Panc1 (cell line): ENCODE data around the gene WDR20. TPM values are rescaled to one million over a fixed set of nuclear protein-coding genes. Genes with fewer than 3 reads are reported as not detected.

Experiments
- ATAC-seq: fragments of 200-7000 bp; cut with Tn5 transposase; 2 replicates; pipeline ENCODE4 v1.9.1; 2020; ENCODE audit warnings: mild to moderate bottlenecking, moderate library complexity
- BruUV-seq: library from RNA; stranded (reverse); fragments of 400-500 nt; replicated peaks from 2 replicates; lab custom pipeline; 2021; lab: Mats Ljungman, UMichigan
- CTCF ChIA-PET: fragments of 300-600 bp; sonication (Branson Sonifier 250); formaldehyde crosslinking; loops from one replicate; lab custom pipeline; 2022; ENCODE audit warnings: antibody characterized with exemption; lab: Charles Lee
- POLR2A ChIA-PET: fragments of 300-600 bp; sonication (Branson Sonifier 250); formaldehyde crosslinking; loops from one replicate; lab custom pipeline; 2022; ENCODE audit warnings: antibody characterized with exemption; lab: Charles Lee
- DNase-seq: peaks from one replicate; pipeline ENCODE4 v3.0.0-alpha.2; 2010; ENCODE audit warnings: low read depth, low spot score
- H3K27ac ChIP-seq: 2 replicates; pipeline ENCODE4 v1.5.1; 2011; ENCODE audit warnings: mild to moderate bottlenecking, low read length, inconsistent platforms
- H3K27me3 ChIP-seq: fragments of 200-500 bp; sonication (Bioruptor generic); 2 replicates; pipeline ENCODE4 v1.6.0; 2014; ENCODE audit warnings: low read length, inconsistent platforms; ENCODE audit not compliant: control insufficient read depth, insufficient read depth
- H3K36me3 ChIP-seq: fragments of 200-500 bp; sonication (Bioruptor generic); 2 replicates; pipeline ENCODE4 v1.5.1; 2014; ENCODE audit warnings: inconsistent platforms, mild to moderate bottlenecking, low read length, moderate library complexity; ENCODE audit not compliant: control insufficient read depth, insufficient read depth
- H3K4me1 ChIP-seq: 2 replicates; pipeline ENCODE4 v1.5.1; 2011; ENCODE audit warnings: inconsistent platforms, mild to moderate bottlenecking, low read length, moderate library complexity; ENCODE audit not compliant: control insufficient read depth, insufficient read depth
- H3K4me3 ChIP-seq, 2 experiments: 2 replicates each; pipeline ENCODE4 v1.5.1; 2011 to 2012; ENCODE audit warnings: low read depth in 2 of 2, low read length in 2 of 2, mild to moderate bottlenecking in 2 of 2, inconsistent platforms in 1 of 2, moderate library complexity in 1 of 2
- H3K9me3 ChIP-seq: fragments of 200-500 bp; sonication (Bioruptor generic); 2 replicates; pipeline ENCODE4 v1.5.1; 2014; ENCODE audit warnings: low read depth, mild to moderate bottlenecking, inconsistent platforms, low read length, moderate library complexity; ENCODE audit not compliant: control insufficient read depth, insufficient read depth
- CTCF ChIP-seq: fragments of 450-650 bp; IDR thresholded peaks from 2 replicates; pipeline ENCODE4 v1.5.1; 2017; ENCODE audit warnings: mild to moderate bottlenecking
- POLR2AphosphoS5 ChIP-seq: IDR thresholded peaks from 2 replicates; pipeline ENCODE4 v1.6.1; 2012; ENCODE audit warnings: mild to moderate bottlenecking, low read depth, low read length, moderate library complexity
- REST ChIP-seq, 2 experiments: IDR thresholded peaks; 2 replicates each; pipeline ENCODE4 v1.6.1; 2011 to 2012; ENCODE audit warnings: low read depth in 2 of 2, control low read depth in 1 of 2, low read length in 1 of 2, mild to moderate bottlenecking in 1 of 2, moderate library complexity in 1 of 2; ENCODE audit not compliant: insufficient read depth in 1 of 2
- SIN3A ChIP-seq: IDR thresholded peaks from 2 replicates; pipeline ENCODE4 v1.6.1; 2012; ENCODE audit warnings: low read depth, mild to moderate bottlenecking, low read length, moderate library complexity, borderline replicate concordance; ENCODE audit not compliant: insufficient read depth
- TCF7L2 ChIP-seq: IDR thresholded peaks from 2 replicates; pipeline ENCODE4 v1.6.1; 2011; ENCODE audit warnings: mild to moderate bottlenecking, low read depth, low read length, inconsistent platforms
- in situ Hi-C: cut with HindIII; loops from 2 replicates; pipeline ENCODE4 v1.10.0; 2016; ENCODE audit warnings: low sequenced_read_pairs, low pct_unique_long_range_greater_than_20kb
- intact Hi-C: fragments of 100-400 bp; cut with micrococcal nuclease; formaldehyde crosslinking; loops from one replicate; pipeline ENCODE4 v1.10.0; 2022; ENCODE audit not compliant: unreplicated experiment
- total RNA-seq: library from RNA; stranded (reverse); gene quantifications from one replicate; pipeline ENCODE4 v1.2.1, GENCODE V29; 2021; ENCODE audit not compliant: unreplicated experiment

WDR20 gene
- total RNA-seq, 1 experiment from 2014 or later = 20.2 TPM

- ATAC-seq (no peak), DNase-seq (no peak)
- ChIA-PET POLR2A (no interaction called here), CTCF (no interaction called here)
- intact Hi-C loops = no loop called here
- H3K27ac ChIP-seq = no peak overlapping the region
- no peak for TF ChIP-seq SIN3A
- no peak for TF ChIP-seq CTCF
- no peak for TF ChIP-seq POLR2AphosphoS5
- TF ChIP-seq REST (IDR thresholded peaks at IDR 0.05; ENCODE audit: insufficient read depth in 1 of 2, low read depth in 2 of 2, low read length in 1 of 2) = no peak
- no peak for TF ChIP-seq TCF7L2
- in situ Hi-C loops = loop anchor here (25.0 kb wide), 1 partner anchor 90 kb away; the partner anchor contains the start of genes MOK and ZNF839
- H3K4me3 ChIP-seq = no peak overlapping the region
- BruUV-seq = no TSS peak
- no peaks in the 10 kb centered on the region for H3K9me3 ChIP-seq
- no peaks in the 10 kb centered on the region; the same call in 1 of the 2 replicates for H3K36me3 ChIP-seq
- no peaks in the 10 kb centered on the region for H3K4me1 ChIP-seq
- no peaks in the 10 kb centered on the region for H3K27me3 ChIP-seq
These were observed 82.4 kb downstream of the WDR20 start for GRCh38 chr14:102222009-102222575.

- POLR2A ChIA-PET = no interaction called here
- intact Hi-C loops = no loop called here
- in situ Hi-C loops = loop anchor here (25.0 kb wide), 1 partner anchor 90 kb away; the partner anchor contains the start of genes MOK and ZNF839
These were observed 83.1 kb downstream of the WDR20 start for GRCh38 chr14:102222751-102223150.

DNA sequence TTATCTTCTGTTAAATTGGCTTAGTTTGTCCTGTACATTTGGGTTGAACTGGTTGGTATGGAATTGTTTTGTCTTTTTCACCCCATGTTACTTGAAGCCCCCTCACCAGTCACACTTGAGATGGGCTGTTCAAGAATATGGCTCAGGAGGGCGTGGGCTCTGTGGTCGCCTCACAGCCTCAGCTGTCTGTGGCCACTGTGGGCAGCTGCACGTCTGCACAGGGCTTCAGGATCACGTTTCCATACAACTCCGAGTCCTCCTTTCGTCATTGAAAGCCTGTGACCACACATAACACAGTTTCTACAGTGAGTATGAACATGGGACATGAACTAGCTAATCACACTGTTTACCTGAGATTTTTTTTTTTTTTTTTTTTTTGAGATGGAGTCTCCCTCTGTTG lies 84.0 kb downstream of the WDR20 start:
- in situ Hi-C loops = loop anchor here (25.0 kb wide), 1 partner anchor 89 kb away; the partner anchor contains the start of genes MOK and ZNF839
- H3K27me3 ChIP-seq = no peaks in the 10 kb centered on the region

More at GRCh38 chr14:102222751-102223150, 83.1 kb downstream of the WDR20 start:
- Histone ChIP-seq H3K27ac (no peak overlapping the region), H3K4me1 (no peaks in the 10 kb centered on the region), H3K4me3 (no peak overlapping the region), H3K36me3 (no peaks in the 10 kb centered on the region; the same call in 1 of the 2 replicates), H3K9me3 (no peaks in the 10 kb centered on the region), H3K27me3 (no peaks in the 10 kb centered on the region)
- CTCF ChIA-PET = no interaction called here
- BruUV-seq = no TSS peak
- no peak for DNase-seq
- TF ChIP-seq POLR2AphosphoS5 (no peak), SIN3A (no peak)
- no peak for ATAC-seq

More for the DNA sequence above, 84.0 kb downstream of the WDR20 start:
- ChIA-PET POLR2A (interaction anchor here (0.6 kb wide), 2 partner anchors 84 to 100 kb away, joined by 5 read pairs; no protein-coding TSS in a partner anchor), CTCF (no interaction called here)
- H3K36me3 ChIP-seq = no peaks in the 10 kb centered on the region; the same call in 1 of the 2 replicates
- H3K27ac ChIP-seq = no peak overlapping the region
- H3K4me3 ChIP-seq = no peak overlapping the region
- DNase-seq (no peak), ATAC-seq (no peak)
- intact Hi-C loops = no loop called here
- H3K4me1 ChIP-seq = no peaks in the 10 kb centered on the region
- no peak for TF ChIP-seq POLR2AphosphoS5
- TF ChIP-seq REST (IDR thresholded peaks at IDR 0.05; ENCODE audit: insufficient read depth in 1 of 2, low read depth in 2 of 2, low read length in 1 of 2) = no peak
- TF ChIP-seq TCF7L2 = no peak
- no peak for TF ChIP-seq SIN3A
- no peak for TF ChIP-seq CTCF
- no TSS peak for BruUV-seq
- H3K9me3 ChIP-seq = no peaks in the 10 kb centered on the region
